GM13977 (cell line): ENCODE measurements around the gene MPC2.
A peak's percentile ranks its signal among the peaks of the same experiment; 100 is the strongest.

Source experiments
- DNase-seq: peaks from one replicate; pipeline ENCODE4 v3.0.0; 2012; ENCODE audit warnings: low spot score
- in situ Hi-C: fragments of 300-500 bp; cut with MboI; formaldehyde crosslinking; loops from one replicate; pipeline ENCODE4 v1.12.0; 2022; ENCODE audit warnings: low sequenced_read_pairs, low pct_unique_long_range_greater_than_20kb, mixed read lengths, inconsistent platforms; ENCODE audit not compliant: unreplicated experiment
- TF ChIP-seq, protein P1 (sequence below): IDR thresholded peaks from 2 replicates; pipeline ENCODE4 v1.5.1; 2012; ENCODE audit warnings: mild to moderate bottlenecking, control low read depth; ENCODE audit not compliant: insufficient read depth; ENCODE audit errors: extremely low read depth, missing control alignments

The MPC2 gene

DNA sequence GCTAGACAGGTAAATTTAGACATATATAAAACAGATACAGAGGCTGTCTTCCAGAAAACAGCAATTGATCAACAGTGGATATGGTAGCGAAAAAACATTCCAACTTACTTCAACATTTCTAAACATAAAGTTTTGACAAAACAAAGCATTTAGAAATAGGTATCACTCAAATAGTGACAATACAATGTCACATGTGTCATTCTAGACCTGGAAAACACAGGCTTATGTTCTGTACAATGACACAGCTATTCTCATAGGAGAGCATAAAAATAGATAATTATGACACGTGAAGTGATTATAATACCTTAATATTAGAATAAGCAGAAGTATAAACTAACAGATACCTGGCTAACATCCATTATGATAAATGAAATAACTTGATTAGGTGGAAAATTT is 8.4 kb downstream of the MPC2 start:
- no peak for DNase-seq
- TF ChIP-seq, protein P1, sequence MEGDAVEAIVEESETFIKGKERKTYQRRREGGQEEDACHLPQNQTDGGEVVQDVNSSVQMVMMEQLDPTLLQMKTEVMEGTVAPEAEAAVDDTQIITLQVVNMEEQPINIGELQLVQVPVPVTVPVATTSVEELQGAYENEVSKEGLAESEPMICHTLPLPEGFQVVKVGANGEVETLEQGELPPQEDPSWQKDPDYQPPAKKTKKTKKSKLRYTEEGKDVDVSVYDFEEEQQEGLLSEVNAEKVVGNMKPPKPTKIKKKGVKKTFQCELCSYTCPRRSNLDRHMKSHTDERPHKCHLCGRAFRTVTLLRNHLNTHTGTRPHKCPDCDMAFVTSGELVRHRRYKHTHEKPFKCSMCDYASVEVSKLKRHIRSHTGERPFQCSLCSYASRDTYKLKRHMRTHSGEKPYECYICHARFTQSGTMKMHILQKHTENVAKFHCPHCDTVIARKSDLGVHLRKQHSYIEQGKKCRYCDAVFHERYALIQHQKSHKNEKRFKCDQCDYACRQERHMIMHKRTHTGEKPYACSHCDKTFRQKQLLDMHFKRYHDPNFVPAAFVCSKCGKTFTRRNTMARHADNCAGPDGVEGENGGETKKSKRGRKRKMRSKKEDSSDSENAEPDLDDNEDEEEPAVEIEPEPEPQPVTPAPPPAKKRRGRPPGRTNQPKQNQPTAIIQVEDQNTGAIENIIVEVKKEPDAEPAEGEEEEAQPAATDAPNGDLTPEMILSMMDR = no peak
- in situ Hi-C loops = no loop called here

DNA sequence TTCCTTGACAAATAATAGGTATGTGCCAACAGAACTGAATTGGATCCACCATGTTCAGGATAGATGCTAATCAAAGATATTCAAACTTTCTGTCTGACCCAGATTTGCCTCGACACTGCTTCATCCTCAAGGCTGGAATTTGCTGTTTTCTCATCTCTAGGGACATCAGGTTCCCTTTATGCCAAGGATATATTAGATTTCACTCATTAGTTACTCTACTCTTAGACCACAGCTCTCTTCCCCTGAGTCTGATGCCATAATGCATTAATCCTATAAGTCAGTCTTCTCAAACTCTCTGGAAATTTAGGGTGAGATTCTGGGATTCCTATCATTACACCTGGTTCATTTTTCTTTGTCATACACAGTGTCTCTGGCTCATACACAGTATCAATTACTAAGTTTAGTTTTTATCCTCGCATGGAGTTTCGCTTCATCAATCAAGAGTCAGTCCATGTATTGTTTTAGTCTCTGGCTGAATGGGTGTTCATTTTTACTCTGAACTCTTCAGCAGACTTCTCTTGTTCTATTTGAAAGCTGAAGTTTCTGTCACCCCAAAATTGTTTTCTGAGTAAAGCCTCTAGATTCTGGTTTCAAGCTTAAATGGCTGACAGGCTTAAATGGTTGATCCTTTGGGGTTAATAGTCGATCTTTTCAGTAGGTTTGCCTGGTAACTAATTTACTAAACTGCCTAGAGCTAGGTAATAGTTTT is 9.7 kb downstream of the MPC2 start:
- TF ChIP-seq, protein P1 = no peak
- DNase-seq = peak; percentile 16
- in situ Hi-C loops = no loop called here

DNA sequence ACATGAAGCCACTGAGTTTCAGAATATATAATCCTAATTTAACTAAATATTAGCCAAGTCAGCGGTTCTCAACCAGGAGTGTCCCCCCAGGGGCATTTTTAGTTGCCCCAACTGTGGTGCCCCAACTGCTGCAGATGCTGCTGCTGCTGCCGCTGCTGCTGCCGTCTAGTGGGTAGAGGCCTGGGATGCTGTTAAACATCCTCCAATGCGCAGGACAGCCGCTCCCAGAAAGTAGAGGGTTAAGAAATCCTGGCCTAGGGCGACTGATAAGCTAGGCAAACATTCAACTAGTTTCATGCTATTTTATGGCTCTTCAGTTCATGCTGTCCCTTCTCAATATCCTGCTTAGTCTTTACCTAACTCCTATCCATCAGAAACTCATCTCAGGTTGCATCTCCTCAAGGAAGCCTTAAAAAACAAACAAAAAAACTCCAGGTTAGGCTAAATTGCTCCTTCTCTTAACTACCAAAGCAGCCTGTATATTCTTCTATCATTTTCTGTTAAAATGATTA is 10.3 kb downstream of the MPC2 start:
- DNase-seq = no peak
- TF ChIP-seq, protein P1 = no peak
- in situ Hi-C loops = no loop called here

DNA sequence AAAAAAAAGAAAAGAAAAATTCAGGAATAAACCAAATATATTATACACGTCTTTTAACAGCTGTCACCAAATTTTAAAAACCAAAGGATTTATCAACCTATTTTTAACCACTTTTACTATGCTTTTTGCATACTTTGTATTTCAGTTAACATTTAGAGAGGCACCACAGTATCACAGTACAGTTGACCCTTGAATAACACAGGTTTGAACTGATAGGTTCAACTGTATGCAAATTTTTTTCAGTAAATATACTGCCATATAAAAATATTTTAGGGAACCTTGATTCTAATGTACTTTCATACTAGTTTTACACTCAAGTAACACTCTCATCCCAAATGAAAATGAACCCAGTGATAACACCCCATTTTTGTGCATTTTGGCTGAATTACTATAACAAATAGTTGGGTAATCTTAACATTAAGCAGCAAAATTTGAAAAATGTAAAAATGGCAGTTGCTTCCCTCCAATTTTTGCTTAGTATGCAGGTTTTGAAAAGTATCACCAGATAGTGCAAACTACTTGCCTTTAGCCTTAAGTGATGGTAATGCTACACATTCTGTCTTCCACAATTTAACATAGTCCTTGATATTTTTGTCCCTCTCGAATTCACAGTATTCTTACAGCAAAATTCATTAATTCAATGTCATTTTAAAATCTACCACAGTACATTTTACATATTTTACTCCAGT is 12.2 kb downstream of the MPC2 start:
- in situ Hi-C loops = no loop called here
- DNase-seq = no peak
- TF ChIP-seq, protein P1 = no peak

DNA sequence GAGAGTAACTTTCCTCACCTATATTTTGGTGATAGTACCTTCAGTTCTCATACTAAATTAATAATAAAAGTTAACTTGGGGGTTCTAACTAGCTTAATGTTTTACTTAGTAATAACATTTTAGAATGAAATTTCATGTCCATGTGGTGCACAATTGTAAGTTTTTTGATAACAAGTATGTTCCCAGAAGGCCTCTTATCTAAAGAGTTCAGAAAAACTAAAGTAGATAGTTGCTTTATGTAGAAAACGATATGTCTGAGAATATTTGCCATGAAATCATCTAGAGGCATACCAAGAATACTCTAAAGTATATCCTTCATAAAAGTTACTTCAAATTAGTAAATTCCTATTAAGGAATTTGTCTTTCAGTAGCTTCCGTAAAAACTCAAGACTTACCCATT is 12.8 kb downstream of the MPC2 start:
- TF ChIP-seq, protein P1 = no peak
- in situ Hi-C loops = no loop called here
- DNase-seq = no peak

DNA sequence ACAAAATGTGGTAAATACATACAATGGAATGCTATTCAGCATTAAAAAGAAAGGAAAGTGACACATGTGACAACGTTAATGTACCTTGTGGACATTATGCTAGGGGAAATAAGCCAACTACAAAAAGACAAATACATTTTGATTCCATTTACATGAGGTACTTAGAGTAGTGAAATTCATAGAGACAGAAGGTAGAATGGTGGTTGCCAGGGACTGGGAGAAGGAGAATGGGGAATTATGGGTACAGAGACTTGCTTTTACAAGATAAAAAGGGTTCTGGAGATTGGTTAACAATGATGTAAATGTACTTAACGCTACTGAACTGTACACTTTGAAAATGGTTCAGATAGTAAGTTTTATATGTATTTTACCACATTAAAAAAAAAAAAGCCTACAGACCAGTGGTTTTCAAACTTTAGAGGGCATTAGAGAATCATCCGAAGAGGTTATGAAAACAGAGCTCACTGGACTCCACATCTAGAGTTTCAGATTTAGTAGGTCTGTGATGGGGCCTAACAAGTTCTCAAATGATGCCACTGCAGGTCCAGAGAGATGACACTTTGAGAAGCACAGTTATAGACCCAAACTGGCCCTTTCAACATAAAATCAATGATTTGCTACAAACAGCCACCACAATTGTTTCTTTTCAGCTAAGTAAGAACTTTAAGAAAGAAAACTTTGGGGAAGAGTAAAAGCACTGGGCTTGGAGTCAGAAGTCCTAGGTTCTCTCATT is 13.4 kb downstream of the MPC2 start:
- in situ Hi-C loops = no loop called here
- TF ChIP-seq, protein P1 = no peak
- no peak for DNase-seq
